Effector CD4-positive, alpha-beta T cell (primary cell): ENCODE measurements around the gene C1QTNF1.

Experiments
- DNase-seq: peaks from one replicate; pipeline ENCODE4 v3.0.0-alpha.2; 2020

C1QTNF1 gene

DNA sequence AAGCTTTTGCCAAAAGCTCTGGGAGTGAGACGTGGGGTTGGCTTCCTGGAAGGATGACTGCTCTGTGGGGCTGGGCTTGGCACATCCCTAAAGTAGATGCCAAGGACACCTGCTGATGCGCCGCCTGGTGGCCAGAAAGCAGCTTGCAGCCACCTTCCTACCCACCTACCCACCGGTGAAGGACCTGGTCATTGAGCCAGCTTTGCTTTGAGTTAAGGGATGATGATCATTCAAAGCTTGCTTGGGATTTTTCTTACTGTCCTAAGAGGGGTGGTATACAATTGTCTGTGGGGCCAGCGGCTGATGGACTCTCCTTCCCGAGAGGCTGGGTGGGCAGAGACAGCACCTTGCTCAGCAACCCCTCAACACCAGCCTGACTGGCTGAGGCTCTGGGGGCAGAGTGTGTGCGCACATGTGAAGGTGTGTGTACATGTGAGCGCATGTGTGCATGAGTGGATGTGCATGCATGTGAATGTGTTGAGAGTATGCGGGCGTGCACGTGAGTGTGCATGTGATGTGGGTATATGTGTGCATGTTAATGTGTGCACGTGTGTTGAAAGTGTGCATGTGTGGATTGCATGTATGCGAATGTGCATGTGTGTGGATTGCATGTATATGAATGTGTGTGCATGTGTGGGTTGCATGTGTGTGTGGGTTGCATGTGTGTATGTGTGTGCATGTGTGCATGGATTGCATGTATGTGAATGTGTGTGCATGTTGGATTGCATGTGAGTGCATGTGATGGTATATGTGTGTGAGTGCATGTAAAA, 18.6 kb downstream of the C1QTNF1 start:
- peak; percentile 61 for DNase-seq

DNA sequence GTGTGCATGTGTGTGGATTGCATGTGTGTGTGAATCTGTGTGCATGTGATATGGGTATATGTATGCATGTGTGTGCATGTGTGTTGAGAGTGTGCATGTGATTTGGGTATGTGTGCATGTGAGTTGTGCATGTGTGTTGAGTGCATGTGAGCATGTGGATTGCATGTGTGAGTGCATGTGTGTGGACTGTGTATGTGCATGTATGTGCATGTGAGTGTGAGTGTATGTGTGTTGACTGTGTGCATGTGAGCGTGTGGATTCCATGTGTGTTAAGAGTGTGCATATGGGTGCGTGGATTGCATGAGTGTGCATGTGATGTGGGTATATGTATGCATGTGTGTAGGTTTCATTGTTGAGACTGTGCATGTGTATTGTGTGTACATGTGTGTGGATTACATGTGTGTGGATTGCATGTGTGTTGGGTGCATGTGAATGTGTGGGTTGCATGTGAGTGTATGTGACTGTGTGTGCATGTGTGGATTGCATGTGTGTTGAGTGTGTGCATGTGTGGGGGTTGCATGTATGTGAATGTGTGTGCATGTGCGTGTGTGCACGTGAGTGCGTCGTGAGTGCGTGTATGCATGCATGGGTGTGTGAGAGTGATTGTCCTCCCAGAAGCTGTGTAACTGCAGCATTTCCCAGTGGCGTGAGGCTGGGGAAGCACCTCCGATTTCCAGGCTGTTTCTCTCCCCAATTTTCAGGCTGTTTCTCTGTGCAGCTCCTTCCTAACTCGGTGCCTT, 19.4 kb downstream of the C1QTNF1 start:
- no peak for DNase-seq

DNA sequence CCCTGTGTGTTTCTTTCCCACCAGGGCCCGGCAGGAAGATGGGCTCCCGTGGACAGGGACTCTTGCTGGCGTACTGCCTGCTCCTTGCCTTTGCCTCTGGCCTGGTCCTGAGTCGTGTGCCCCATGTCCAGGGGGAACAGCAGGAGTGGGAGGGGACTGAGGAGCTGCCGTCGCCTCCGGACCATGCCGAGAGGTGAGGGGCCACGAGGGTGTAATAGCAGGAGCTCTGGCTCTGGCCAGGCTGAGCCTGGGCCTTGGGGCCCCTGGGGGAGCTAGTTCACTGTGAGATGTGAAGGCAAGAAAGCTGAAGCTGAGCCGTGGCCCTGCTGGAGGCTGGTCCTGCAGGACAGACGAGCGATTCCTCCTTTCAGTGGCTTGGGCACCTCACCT, 20.0 kb downstream of the C1QTNF1 start:
- DNase-seq, result no peak

DNA sequence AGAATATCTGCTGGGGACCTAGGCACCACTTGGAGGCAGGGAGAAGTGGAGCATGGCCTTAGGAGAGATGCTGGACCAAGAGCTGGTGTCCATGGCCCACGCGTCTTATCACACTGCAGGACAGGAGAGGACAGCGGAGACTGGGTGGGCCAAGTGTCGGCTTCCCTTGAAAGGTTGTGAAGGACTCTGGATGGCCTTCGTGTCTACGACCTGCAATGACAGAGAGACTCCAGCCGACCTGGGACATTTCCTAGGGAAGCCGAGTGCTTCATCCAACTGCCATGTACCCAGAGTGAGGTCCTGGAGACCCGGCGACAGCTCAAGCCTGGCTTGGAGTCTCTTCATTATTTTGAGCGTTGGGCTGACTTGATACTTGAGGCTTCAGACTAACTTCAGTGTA, 20.5 kb downstream of the C1QTNF1 start:
- DNase-seq, result no peak

DNA sequence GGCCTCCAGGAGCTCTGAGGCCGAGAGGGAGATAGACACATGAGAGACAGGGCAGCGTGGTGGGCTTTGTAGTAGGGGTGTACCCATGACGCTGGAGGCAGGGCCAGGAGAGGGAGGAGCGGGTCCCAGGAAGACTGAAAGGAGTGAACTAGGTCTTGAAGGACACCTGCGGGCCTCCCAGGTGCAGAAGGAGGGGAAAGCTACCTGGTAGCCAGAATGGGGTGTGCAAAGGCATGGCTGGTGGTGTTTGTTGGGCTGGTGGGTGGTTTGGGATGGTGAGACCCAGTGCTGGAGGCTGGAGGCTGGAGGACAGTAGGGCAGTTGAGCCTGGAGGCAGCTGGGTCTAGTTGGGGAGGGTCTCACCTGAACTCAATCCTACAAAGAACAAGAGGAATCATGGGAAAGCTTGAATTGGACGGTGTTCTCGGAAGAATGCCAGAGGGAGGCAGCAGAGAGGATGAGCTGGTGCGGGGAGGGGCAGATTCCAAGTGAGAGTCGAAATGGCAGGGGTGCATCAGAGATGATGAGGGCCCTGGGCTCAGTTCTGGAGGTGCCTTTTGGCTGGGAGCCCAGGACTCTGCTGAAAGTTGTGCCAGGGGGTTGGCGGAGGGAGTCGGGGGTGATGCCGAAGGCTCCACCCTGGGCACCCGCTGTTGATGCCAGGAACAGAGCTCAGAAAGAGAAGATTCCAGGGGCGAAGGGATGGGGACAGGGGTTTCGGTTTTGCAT, 21.2 kb downstream of the C1QTNF1 start:
- DNase-seq, result no peak

DNA sequence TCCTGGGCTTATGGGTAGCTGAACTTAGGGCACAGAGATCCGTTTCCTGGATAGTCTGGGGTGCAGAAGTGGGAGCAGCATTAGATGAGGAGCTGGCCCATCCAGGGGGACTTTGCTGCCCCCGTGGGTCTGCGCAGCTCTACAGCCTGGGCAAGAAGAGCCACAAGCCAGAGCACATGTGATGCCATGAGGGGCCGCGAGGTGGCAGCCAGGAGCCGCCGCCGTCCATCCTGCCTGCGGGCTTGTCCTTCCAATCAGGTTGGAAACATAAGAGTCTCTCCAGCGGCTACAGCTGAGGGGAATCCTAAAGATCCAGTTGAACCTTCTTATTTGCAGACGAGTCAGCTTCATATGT, 21.9 kb downstream of the C1QTNF1 start:
- DNase-seq, result peak; percentile 42

DNA sequence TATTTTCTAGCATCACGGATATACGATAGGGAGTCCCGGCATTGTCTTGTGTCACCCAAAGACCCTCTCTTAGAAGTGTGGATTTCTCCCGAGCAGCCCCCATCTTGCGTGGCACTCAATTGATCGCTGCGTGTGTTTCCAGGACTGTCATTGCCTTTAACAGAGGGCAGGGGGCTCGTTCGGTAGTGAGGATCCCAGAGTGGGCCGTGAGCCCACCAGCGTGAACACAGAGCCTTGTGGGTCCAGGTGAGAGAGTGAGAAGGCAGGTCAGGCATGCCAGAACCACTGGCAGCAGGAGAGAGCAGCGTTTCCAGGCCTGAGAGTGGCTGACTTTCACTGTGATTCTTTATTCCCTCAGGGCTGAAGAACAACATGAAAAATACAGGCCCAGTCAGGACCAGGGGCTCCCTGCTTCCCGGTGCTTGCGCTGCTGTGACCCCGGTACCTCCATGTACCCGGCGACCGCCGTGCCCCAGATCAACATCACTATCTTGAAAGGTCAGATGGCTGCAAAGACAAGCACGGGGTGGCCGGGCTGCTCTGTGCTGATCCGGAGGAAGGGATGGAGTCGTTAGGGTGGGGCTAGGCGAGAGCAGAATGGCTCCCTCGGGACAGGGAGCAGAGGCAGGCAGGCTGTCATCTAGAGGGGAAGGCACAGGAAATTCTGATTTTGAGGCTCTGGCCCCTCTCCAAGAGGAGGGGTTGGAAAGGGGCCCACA, 22.4 kb downstream of the C1QTNF1 start:
- no peak for DNase-seq

DNA sequence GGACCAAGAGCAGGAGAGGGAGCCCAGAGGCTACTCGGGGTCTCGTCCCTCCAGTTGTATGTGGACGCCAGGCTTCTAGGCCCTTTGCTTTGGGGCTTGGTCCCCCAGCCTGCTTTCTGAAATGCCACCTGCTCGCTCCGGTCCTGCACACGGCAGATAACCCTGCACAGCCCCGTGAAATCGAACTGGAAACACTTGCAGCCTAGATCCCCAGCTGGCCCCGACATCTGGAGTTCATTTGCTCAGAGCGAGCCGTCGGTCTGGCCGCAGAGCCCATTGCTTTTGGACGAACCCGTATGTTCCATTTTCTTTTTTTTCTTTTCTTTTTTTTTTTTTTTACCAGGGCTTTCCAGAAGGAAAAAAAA, 22.9 kb downstream of the C1QTNF1 start:
- DNase-seq, result no peak

DNA sequence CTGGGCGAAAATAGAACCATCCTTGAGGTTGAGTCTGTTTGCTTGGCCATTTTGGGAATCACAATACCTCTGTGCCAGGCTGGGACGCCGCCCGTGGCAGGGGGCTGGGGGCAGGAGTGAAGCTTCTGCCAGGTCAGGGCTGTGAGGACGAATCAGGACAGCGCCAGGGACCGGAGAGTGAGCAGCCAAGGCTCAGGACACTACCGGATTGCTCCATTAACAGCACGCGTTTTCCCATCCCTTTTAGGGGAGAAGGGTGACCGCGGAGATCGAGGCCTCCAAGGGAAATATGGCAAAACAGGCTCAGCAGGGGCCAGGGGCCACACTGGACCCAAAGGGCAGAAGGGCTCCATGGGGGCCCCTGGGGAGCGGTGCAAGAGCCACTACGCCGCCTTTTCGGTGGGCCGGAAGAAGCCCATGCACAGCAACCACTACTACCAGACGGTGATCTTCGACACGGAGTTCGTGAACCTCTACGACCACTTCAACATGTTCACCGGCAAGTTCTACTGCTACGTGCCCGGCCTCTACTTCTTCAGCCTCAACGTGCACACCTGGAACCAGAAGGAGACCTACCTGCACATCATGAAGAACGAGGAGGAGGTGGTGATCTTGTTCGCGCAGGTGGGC, 23.4 kb downstream of the C1QTNF1 start:
- no peak for DNase-seq

DNA sequence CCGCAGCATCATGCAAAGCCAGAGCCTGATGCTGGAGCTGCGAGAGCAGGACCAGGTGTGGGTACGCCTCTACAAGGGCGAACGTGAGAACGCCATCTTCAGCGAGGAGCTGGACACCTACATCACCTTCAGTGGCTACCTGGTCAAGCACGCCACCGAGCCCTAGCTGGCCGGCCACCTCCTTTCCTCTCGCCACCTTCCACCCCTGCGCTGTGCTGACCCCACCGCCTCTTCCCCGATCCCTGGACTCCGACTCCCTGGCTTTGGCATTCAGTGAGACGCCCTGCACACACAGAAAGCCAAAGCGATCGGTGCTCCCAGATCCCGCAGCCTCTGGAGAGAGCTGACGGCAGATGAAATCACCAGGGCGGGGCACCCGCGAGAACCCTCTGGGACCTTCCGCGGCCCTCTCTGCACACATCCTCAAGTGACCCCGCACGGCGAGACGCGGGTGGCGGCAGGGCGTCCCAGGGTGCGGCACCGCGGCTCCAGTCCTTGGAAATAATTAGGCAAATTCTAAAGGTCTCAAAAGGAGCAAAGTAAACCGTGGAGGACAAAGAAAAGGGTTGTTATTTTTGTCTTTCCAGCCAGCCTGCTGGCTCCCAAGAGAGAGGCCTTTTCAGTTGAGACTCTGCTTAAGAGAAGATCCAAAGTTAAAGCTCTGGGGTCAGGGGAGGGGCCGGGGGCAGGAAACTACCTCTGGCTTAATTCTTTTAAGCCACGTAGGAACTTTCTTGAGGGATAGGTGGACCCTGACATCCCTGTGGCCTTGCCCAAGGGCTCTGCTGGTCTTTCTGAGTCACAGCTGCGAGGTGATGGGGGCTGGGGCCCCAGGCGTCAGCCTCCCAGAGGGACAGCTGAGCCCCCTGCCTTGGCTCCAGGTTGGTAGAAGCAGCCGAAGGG, 24.2 kb downstream of the C1QTNF1 start:
- no peak for DNase-seq

DNA sequence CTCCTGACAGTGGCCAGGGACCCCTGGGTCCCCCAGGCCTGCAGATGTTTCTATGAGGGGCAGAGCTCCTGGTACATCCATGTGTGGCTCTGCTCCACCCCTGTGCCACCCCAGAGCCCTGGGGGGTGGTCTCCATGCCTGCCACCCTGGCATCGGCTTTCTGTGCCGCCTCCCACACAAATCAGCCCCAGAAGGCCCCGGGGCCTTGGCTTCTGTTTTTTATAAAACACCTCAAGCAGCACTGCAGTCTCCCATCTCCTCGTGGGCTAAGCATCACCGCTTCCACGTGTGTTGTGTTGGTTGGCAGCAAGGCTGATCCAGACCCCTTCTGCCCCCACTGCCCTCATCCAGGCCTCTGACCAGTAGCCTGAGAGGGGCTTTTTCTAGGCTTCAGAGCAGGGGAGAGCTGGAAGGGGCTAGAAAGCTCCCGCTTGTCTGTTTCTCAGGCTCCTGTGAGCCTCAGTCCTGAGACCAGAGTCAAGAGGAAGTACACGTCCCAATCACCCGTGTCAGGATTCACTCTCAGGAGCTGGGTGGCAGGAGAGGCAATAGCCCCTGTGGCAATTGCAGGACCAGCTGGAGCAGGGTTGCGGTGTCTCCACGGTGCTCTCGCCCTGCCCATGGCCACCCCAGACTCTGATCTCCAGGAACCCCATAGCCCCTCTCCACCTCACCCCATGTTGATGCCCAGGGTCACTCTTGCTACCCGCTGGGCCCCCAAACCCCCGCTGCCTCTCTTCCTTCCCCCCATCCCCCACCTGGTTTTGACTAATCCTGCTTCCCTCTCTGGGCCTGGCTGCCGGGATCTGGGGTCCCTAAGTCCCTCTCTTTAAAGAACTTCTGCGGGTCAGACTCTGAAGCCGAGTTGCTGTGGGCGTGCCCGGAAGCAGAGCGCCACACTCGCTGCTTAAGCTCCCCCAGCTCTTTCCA, 25.1 kb downstream of the C1QTNF1 start:
- no peak for DNase-seq

DNA sequence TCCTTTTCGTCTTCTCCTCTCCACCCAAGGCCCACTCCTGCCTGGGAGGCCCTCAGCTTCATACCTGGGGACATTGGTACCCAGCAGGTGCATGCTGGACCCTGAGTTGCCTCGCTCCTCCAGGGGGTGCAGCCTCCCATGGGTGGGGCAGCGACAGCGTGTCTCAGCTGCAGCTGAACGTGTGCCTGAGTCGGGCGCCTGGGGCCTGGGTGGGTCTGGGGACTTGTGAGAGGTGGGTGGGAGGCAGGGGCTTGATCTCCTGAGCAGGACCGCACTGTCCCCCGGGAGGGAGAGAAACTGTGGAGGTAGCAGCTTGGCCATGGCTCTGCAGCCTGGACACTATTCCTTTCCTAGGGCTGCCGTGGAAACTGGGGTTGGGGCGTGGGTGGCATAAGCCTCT, 25.9 kb downstream of the C1QTNF1 start:
- no peak for DNase-seq

DNA sequence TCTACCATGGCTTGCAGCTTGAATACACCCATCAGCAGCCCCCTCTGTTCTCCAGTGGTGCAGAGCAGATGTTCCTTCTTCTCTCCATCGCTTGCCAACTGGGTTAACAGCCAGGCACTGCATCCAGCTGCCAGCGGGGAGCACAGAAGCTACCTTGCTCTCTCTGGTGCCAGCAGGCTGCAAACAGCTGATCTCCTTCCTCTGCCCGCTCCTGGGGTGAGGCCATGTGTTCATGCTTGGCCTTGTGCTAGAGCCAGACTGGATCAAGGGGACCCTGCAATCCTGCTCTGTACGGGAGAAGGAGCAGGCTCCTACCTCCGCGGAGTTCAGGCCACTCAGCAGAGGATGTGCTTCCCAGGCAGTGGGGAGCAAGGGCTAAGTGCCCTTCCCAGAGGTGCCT, 26.6 kb downstream of the C1QTNF1 start:
- DNase-seq, result no peak

DNA sequence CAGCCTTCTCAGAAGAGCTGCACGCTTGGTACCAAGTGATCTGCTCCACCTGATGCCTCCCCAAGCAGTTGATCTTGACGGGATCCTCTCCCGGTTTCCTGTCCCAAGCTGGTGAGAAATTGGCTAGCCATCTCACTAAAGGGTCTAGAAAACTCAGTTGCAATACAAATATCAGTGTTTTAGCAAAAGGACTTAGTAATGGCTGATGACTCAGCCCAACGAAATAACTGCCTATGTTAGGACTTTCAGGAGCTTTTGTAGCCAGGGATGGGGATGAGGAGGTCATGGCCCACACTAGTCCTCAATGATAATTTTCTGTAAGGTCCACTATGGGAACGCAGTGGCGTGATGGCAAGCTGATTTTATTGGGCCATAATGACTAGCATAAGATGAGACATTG, 27.3 kb downstream of the C1QTNF1 start:
- DNase-seq, result no peak

DNA sequence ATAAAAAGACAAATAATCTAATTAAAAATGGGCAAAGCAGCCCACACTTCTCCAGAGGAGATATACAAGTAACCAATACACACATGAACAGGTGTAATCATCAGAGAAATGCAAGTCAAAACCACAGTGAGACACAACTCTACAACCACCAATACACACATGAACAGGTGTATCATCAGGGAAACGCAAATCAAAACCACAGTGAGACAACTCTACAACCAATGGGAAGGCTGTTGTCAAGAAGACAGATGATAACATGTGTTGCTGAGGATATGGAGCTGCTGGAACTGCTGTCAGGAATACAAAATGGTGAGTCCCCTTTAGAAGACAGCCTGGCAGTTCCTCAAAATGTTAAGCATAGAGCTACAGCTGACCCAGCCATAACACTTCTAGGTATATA, 28.2 kb downstream of the C1QTNF1 start:
- no peak for DNase-seq

DNA sequence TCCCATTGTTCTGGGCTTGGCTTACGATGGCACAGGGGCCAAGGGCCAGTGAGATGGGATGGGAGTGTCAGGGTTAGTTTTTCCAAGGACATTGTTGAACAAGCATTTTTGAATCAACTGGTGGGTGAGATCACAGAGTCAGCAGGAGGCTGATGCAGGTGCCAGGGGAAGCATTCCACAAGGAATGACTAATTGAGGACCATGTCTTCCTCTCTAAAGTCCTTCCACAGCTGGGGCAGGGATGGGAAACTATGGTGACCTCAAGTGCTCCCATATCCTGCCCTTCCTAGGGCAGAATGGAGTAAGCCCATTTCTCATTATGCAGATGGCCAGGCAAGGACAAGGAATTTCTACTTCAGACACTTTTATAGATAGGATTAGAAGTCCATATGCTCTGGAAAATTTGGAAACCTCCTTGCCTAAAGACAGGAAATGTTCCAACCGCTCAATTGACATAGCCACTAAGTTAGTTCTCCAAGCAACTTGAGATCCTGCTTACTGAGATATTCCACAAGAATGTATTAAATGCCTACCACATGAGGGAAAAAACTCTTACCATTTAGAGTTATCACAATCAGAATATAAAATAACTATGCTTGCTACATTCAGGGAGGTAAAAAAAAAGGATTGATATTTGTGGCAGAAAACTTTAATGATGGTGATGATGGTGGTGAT, 29.4 kb downstream of the C1QTNF1 start:
- DNase-seq, result no peak

DNA sequence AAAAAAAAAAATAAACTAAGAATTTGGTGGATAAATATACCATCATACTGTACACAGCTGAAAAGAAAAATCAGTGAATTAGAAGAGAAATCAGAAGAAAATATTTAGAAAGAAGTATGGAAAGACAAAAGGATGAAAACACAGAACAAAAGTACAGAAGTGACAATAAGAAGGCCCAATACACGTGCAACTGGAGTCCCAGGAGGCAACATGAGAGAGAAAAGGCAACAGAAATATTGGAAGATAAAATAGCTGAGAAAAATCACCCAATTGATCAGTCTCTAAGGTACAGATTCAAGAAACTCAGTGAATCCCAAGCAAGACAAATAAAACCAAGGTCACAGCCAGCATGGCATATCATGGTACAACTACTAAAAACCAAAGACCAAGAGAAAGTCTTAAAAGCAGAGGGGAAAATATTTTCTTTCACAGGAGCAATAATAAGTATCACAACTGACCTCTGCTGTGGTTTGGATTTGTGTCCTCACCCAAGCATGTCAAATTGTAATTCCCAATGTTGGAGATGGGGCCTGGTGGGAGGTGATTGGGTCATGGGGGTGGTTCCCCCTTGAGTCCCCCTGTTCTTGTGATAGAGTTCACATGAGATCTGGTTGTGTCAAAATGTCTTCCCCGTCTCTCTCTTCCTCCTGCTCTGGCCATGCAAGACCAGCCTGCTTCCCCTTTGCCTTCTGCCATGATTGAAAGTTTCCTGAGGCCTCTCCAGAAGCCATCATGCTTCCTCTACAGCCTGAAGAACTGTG, 30.4 kb downstream of the C1QTNF1 start:
- DNase-seq, result no peak

DNA sequence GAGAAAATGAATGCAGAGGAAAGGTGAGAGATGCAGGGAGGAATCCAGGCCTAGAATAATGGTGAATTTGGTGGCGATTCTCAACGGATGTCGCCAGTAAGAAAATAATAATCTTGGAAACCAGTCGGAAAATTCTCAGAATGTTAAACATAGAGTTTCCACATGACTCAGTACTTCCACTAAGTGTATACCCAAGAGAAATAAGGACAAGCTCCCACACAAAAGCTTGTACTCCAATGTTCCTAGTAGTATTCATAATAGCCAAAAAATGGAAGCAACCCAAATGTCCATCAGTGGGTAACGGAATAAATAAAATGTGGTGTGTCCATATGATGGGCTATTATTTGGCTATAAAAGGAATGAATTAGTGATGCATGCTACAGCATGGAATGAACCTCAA, 31.2 kb downstream of the C1QTNF1 start:
- no peak for DNase-seq

DNA sequence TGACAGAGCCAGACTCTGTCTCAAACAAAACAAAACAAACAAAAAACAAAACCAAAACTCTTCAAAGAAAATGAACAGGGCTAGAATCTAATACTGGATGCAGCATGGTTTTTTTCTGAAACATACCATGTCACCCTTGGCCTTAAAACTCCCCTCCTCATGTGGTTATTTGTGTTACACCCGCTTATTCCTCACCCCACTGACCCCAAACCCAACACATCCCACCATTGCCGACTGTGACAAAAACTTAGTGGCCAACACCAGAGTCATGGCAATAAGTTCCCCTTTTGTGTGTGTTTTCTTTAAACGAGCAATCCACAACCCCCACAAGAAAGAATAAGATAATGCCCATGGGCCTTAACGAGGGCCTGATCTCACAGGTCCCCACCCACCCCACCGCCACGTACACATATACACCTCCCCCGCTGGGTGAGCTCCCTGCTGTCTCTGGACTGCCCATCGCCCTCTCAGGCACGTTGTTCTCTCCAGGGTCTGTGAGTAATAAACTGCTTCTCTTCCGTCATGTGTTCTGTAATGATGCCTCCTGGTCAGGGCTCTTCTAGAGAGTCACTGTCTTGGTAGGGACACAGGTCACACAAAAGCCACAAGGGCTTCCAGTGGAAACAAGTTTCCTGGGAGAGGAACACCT, 33.9 kb downstream of the C1QTNF1 start:
- no peak for DNase-seq
